OCI-LY3 (cell line): ENCODE results near the gene GOLT1A.

Experiments used
- H2AFZ ChIP-seq: fragments of 200-600, 300-600 bp; shearing (Covaris generic); 2 replicates; pipeline ENCODE4 v1.6.0; 2014; ENCODE audit warnings: antibody characterized with exemption, low read depth, low read length
- H3K27ac ChIP-seq: fragments of 200-600, 300-600 bp; sonication (generic); 2 replicates; pipeline ENCODE4 v1.5.1; 2014; ENCODE audit warnings: mild to moderate bottlenecking, low read length, moderate library complexity, mixed read lengths
- H3K27me3 ChIP-seq: fragments of 200-600, 300-600 bp; sonication (generic); 2 replicates; pipeline ENCODE4 v1.6.1; 2014; ENCODE audit warnings: low read depth, low read length, mixed read lengths
- H3K36me3 ChIP-seq: fragments of 200-600, 300-600 bp; sonication (generic); replicated peaks from 2 replicates; pipeline ENCODE3; 2014; ENCODE audit warnings: low read depth, low read length, mixed read lengths
- H3K4me1 ChIP-seq: fragments of 300-600, 200-600 bp; sonication (generic); 2 replicates; pipeline ENCODE4 v1.6.1; 2014; ENCODE audit warnings: low read length, mixed read lengths
- H3K4me2 ChIP-seq: fragments of 200-600, 300-600 bp; sonication (generic); 2 replicates; pipeline ENCODE4 v1.6.1; 2014; ENCODE audit warnings: low read length, mixed read lengths
- H3K4me3 ChIP-seq: fragments of 300-600, 200-600 bp; sonication (generic); 2 replicates; pipeline ENCODE4 v1.5.1; 2014; ENCODE audit warnings: antibody characterized with exemption, mild to moderate bottlenecking, low read length, moderate library complexity
- H3K79me2 ChIP-seq: fragments of 300-600, 200-600 bp; shearing (Covaris generic); 2 replicates; pipeline ENCODE4 v1.6.1; 2014; ENCODE audit warnings: mild to moderate bottlenecking, low read length, mixed read lengths
- H3K9ac ChIP-seq: fragments of 300-600, 200-600 bp; shearing (Covaris generic); 2 replicates; pipeline ENCODE4 v1.6.0; 2014; ENCODE audit warnings: mild to moderate bottlenecking, low read length, moderate library complexity
- H3K9me3 ChIP-seq: fragments of 200-600, 300-600 bp; shearing (Covaris generic); 2 replicates; pipeline ENCODE4 v1.6.1; 2014; ENCODE audit warnings: low read length, mixed read lengths; ENCODE audit not compliant: insufficient read depth
- H4K20me1 ChIP-seq: fragments of 200-600, 300-600 bp; sonication (generic); 2 replicates; pipeline ENCODE4 v1.6.1; 2016; ENCODE audit warnings: low read length, mixed read lengths; ENCODE audit not compliant: insufficient read depth
- EZH2phosphoT487 ChIP-seq: fragments of 200-600 bp; shearing (Covaris generic); IDR thresholded peaks from 2 replicates; pipeline ENCODE4 v1.6.1; 2018; ENCODE audit warnings: antibody characterized with exemption, mixed run types, low read depth
- TF ChIP-seq, protein P1 (sequence below): fragments of 200-600, 300-600 bp; sonication (generic); IDR thresholded peaks from 2 replicates; pipeline ENCODE4 v1.5.1; 2014; ENCODE audit warnings: antibody characterized with exemption, low read length, low read depth

GOLT1A gene

DNA sequence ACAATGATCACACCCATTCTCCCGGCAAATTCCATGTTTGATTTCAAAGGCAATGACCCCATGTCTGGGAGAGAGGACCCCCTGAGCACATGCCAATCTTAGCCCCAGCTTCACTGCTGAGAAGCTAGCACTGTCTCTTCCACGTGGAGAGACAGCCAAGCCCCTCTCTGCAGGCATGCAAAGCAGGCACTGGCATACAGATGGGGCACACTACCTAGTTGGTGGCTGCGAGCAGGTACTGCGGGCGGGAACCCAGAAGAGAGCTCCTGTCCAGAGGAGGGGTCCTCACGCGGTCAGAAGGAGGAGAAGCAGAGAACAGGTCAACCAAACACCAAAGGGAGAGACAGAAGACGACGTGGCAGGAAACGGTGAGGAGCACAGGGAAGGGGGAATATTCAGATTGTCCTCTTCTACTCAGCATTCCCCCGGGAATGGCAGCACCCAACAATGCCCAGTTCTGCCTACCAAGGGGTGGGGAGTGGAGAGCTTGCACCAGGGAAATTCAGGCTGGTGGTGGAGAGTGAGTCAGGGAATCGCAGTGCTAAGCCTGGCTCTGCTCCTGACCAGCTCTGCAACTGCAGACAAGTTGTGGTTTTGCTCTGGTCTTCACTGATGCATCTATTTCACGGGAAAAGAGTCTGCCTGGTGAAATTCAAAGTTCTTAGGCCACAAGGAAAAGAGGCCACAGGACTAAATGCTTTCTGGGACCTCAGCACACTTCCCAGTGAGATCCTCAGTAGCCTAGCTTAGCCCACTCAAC lies 48.1 kb upstream of the GOLT1A start:
- H3K36me3 ChIP-seq: no peaks in the 10 kb centered on the region
- H3K4me3 ChIP-seq: no peak overlapping the region
- TF ChIP-seq EZH2phosphoT487: no peak
- TF ChIP-seq, protein P1, sequence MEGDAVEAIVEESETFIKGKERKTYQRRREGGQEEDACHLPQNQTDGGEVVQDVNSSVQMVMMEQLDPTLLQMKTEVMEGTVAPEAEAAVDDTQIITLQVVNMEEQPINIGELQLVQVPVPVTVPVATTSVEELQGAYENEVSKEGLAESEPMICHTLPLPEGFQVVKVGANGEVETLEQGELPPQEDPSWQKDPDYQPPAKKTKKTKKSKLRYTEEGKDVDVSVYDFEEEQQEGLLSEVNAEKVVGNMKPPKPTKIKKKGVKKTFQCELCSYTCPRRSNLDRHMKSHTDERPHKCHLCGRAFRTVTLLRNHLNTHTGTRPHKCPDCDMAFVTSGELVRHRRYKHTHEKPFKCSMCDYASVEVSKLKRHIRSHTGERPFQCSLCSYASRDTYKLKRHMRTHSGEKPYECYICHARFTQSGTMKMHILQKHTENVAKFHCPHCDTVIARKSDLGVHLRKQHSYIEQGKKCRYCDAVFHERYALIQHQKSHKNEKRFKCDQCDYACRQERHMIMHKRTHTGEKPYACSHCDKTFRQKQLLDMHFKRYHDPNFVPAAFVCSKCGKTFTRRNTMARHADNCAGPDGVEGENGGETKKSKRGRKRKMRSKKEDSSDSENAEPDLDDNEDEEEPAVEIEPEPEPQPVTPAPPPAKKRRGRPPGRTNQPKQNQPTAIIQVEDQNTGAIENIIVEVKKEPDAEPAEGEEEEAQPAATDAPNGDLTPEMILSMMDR: no peak
- H2AFZ ChIP-seq: no peak overlapping the region
- H3K27me3 ChIP-seq: peaks cover 46% of the 10 kb centered on the region
- no peaks in the 10 kb centered on the region for H3K79me2 ChIP-seq
- H3K4me2 ChIP-seq: no peak overlapping the region
- H3K4me1 ChIP-seq: no peaks in the 10 kb centered on the region
- no peaks in the 10 kb centered on the region for H3K9me3 ChIP-seq
- no peaks in the 10 kb centered on the region for H4K20me1 ChIP-seq
- no peak overlapping the region for H3K27ac ChIP-seq
- no peak overlapping the region for H3K9ac ChIP-seq

- Histone ChIP-seq H3K9ac (no peak overlapping the region), H3K4me3 (no peak overlapping the region), H3K4me1 (no peaks in the 10 kb centered on the region), H2AFZ (no peak overlapping the region), H4K20me1 (no peaks in the 10 kb centered on the region), H3K36me3 (no peaks in the 10 kb centered on the region), H3K27ac (no peak overlapping the region), H3K79me2 (no peaks in the 10 kb centered on the region), H3K27me3 (peaks cover 43% of the 10 kb centered on the region), H3K4me2 (no peak overlapping the region), H3K9me3 (no peaks in the 10 kb centered on the region)
- no peak for TF ChIP-seq EZH2phosphoT487
- TF ChIP-seq, protein P1: no peak
These were observed 47.5 kb upstream of the GOLT1A start for GRCh38 chr1:204261266-204261665.

- Histone ChIP-seq H3K4me1 (no peaks in the 10 kb centered on the region), H2AFZ (no peak overlapping the region), H3K79me2 (no peaks in the 10 kb centered on the region), H3K4me2 (no peak overlapping the region), H3K4me3 (no peak overlapping the region), H3K27ac (no peak overlapping the region), H3K9me3 (no peaks in the 10 kb centered on the region), H3K36me3 (no peaks in the 10 kb centered on the region), H3K9ac (no peak overlapping the region), H4K20me1 (no peaks in the 10 kb centered on the region), H3K27me3 (peaks cover 43% of the 10 kb centered on the region)
- TF ChIP-seq EZH2phosphoT487: no peak
These were observed 46.9 kb upstream of the GOLT1A start for GRCh38 chr1:204260601-204261197.

DNA sequence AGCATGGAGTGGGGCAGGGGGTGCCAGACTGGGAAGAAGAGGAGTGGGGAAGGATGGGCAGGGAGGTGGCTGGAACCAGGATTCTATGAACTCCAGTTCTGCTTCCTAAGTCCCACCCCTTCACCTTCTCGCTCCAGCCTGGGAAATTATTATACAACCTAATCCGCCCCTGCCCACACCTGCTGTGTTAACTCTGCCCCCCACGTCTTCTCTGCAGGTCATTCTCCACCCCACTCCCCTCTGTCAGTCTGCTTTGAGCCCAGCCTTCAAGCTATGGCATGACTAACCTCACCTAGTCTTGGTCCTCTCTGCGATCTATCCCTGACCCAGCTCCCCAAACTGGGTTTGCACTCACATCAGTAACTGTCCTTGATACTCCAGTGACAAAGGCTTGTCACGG lies 46.0 kb upstream of the GOLT1A start:
- Histone ChIP-seq H3K4me2 (no peak overlapping the region), H3K27ac (no peak overlapping the region), H3K9ac (no peak overlapping the region), H3K79me2 (no peaks in the 10 kb centered on the region), H3K36me3 (no peaks in the 10 kb centered on the region), H4K20me1 (no peaks in the 10 kb centered on the region), H3K27me3 (peaks cover 43% of the 10 kb centered on the region), H3K4me3 (no peak overlapping the region), H3K4me1 (no peaks in the 10 kb centered on the region), H3K9me3 (no peaks in the 10 kb centered on the region), H2AFZ (no peak overlapping the region)
- no peak for TF ChIP-seq EZH2phosphoT487
- TF ChIP-seq, protein P1: no peak
